GM23248 (cell line): ENCODE results near the gene LIFR. TPM values are rescaled to one million over a fixed set of nuclear protein-coding genes. Genes with fewer than 3 reads are reported as not detected.

Source experiments
- DNase-seq: peaks from one replicate; pipeline ENCODE4 v3.0.0-alpha.2; 2015
- H2AFZ ChIP-seq: fragments of 200-600 bp; sonication (generic); 2 replicates; pipeline ENCODE4 v1.6.1; 2016; ENCODE audit warnings: antibody characterized with exemption
- H3F3A ChIP-seq: fragments of 200-600 bp; sonication (generic); 2 replicates; pipeline ENCODE4 v1.6.1; 2016; ENCODE audit warnings: mild to moderate bottlenecking, antibody characterized with exemption, mixed run types; ENCODE audit not compliant: insufficient read depth
- H3K27ac ChIP-seq: fragments of 200-600 bp; sonication (generic); 2 replicates; pipeline ENCODE4 v1.5.1; 2016; ENCODE audit warnings: mild to moderate bottlenecking
- H3K27me3 ChIP-seq: fragments of 200-600 bp; sonication (generic); replicated peaks from 2 replicates; pipeline ENCODE4 v1.6.1; 2016; ENCODE audit warnings: mild to moderate bottlenecking; ENCODE audit not compliant: insufficient read depth
- H3K36me3 ChIP-seq: fragments of 200-600 bp; sonication (generic); 2 replicates; pipeline ENCODE4 v1.6.1; 2016; ENCODE audit warnings: low read depth, mild to moderate bottlenecking
- H3K4me1 ChIP-seq: fragments of 200-600 bp; sonication (generic); 2 replicates; pipeline ENCODE4 v1.6.1; 2016; ENCODE audit warnings: mild to moderate bottlenecking; ENCODE audit not compliant: insufficient read depth
- H3K4me2 ChIP-seq: fragments of 200-600 bp; sonication (generic); one replicate; pipeline ENCODE4 v1.6.1; 2016; ENCODE audit warnings: mild to moderate bottlenecking; ENCODE audit not compliant: unreplicated experiment
- H3K4me3 ChIP-seq: fragments of 200-600 bp; sonication (generic); 2 replicates; pipeline ENCODE4 v1.5.1; 2016; ENCODE audit warnings: mild to moderate bottlenecking
- H3K79me2 ChIP-seq: fragments of 200-600 bp; sonication (generic); 2 replicates; pipeline ENCODE4 v1.6.1; 2016; ENCODE audit warnings: mild to moderate bottlenecking; ENCODE audit not compliant: insufficient read depth
- H3K9ac ChIP-seq: fragments of 200-600 bp; sonication (generic); 2 replicates; pipeline ENCODE4 v1.6.1; 2016; ENCODE audit warnings: mild to moderate bottlenecking
- H3K9me2 ChIP-seq: fragments of 200-600 bp; sonication (generic); 2 replicates; pipeline ENCODE4 v1.6.1; 2016; ENCODE audit warnings: mixed run types, mild to moderate bottlenecking, moderate library complexity; ENCODE audit not compliant: insufficient read depth
- H3K9me3 ChIP-seq: fragments of 200-600 bp; sonication (generic); one replicate; pipeline ENCODE4 v1.6.1; 2017; ENCODE audit warnings: low read depth
- H4K20me1 ChIP-seq: fragments of 200-600 bp; sonication (generic); 2 replicates; pipeline ENCODE4 v1.6.0; 2016; ENCODE audit not compliant: insufficient read depth
- EZH2 ChIP-seq: fragments of 200-600 bp; sonication (generic); IDR thresholded peaks from 2 replicates; pipeline ENCODE4 v1.6.1; 2018; ENCODE audit warnings: antibody characterized with exemption, mild to moderate bottlenecking; ENCODE audit not compliant: insufficient read depth, poor library complexity, severe bottlenecking
- EZH2phosphoT487 ChIP-seq: fragments of 200-600 bp; sonication (generic); IDR thresholded peaks from 2 replicates; pipeline ENCODE4 v1.6.1; 2018; ENCODE audit warnings: antibody characterized with exemption, moderate library complexity, mild to moderate bottlenecking, low read depth; ENCODE audit not compliant: insufficient read depth
- WGBS, 2 experiments: methylation state at CpG; one replicate each; pipeline ENCODE4 v1.1.6; 2015 to 2017; ENCODE audit warnings: low lambda C conversion rate in 2 of 2, low coverage in 1 of 2; ENCODE audit errors: missing lambda C conversion rate in 2 of 2; 5-methylcytosine and 5-hydroxymethylcytosine counted together
- in situ Hi-C: fragments of 300-500 bp; cut with MboI; formaldehyde crosslinking; loops from 2 replicates; pipeline ENCODE4 v1.15.0; 2020
- polyA plus RNA-seq: library from polyadenylated mRNA; unstranded; fragments of >200 nt; fragmentation: Nextera tagmentation; extraction: Ambion mirVana; gene quantifications from 2 replicates; pipeline ENCODE4 v1.2.1, GENCODE V29; 2016
- total RNA-seq: library from RNA; depleted of rRNA; stranded (reverse); fragments of >200 nt; shearing (Covaris generic); gene quantifications from 2 replicates; pipeline ENCODE4 v1.2.3, GENCODE V29; 2014

LIFR gene
- total and polyA plus RNA-seq, 2 experiments from 2014 or later: 6.9 to 8.1 TPM

- Histone ChIP-seq H4K20me1 (no peaks in the 10 kb centered on the region), H3K4me2 (no peak overlapping the region), H3K9me2 (no peaks in the 10 kb centered on the region), H3F3A (peaks cover 17% of the 10 kb centered on the region), H2AFZ (no peak overlapping the region), H3K27ac (no peak overlapping the region), H3K79me2 (no peaks in the 10 kb centered on the region), H3K9ac (no peak overlapping the region), H3K9me3 (no peaks in the 10 kb centered on the region), H3K27me3 (no peaks in the 10 kb centered on the region), H3K4me1 (peaks cover 19% of the 10 kb centered on the region), H3K4me3 (no peak overlapping the region), H3K36me3 (no peaks in the 10 kb centered on the region)
- no peak for TF ChIP-seq EZH2
- TF ChIP-seq EZH2phosphoT487: no peak
- WGBS, 2 experiments: 90 to 100% methylated on average over 1 of the region's 1 CpG
- no peak for DNase-seq
- in situ Hi-C loops: loop anchor here (5.0 to 10.0 kb wide), 2 partner anchors 116 to 369 kb away; partner anchors contain the start of gene LIFR
Measured at GRCh38 chr5:38438757-38439156, 117.7 kb downstream of the LIFR start.

GRCh38 chr5:38434966-38435705 is 121.3 kb downstream of the LIFR start:
- H2AFZ ChIP-seq: no peak overlapping the region
- in situ Hi-C loops: loop anchor here (5.0 to 10.0 kb wide), 2 partner anchors 120 to 372 kb away; partner anchors contain the start of gene LIFR

GRCh38 chr5:38433160-38433861 is 123.1 kb downstream of the LIFR start:
- Histone ChIP-seq H3K9me3 (no peaks in the 10 kb centered on the region), H3K4me2 (no peak overlapping the region), H3K27ac (no peak overlapping the region), H3F3A (peaks cover 20% of the 10 kb centered on the region), H3K27me3 (no peaks in the 10 kb centered on the region), H2AFZ (no peak overlapping the region), H3K9ac (no peak overlapping the region), H3K36me3 (no peaks in the 10 kb centered on the region), H3K4me1 (peaks cover 20% of the 10 kb centered on the region), H4K20me1 (no peaks in the 10 kb centered on the region), H3K79me2 (no peaks in the 10 kb centered on the region), H3K4me3 (no peak overlapping the region), H3K9me2 (no peaks in the 10 kb centered on the region)
- peak; percentile 71 for DNase-seq
- in situ Hi-C loops: loop anchor here (10.0 kb wide), 1 partner anchor 121 kb away; the partner anchor contains the start of gene LIFR
- TF ChIP-seq EZH2phosphoT487 (peak; percentile 91; the same call in 1 of the 2 replicates), EZH2 (no peak)
- WGBS, 2 experiments: 63 to 72% methylated on average over 6 of the region's 6 CpGs

More at GRCh38 chr5:38434966-38435705, 121.3 kb downstream of the LIFR start:
- Histone ChIP-seq H3K27ac (no peak overlapping the region), H3K9me3 (no peaks in the 10 kb centered on the region), H4K20me1 (no peaks in the 10 kb centered on the region), H3K79me2 (no peaks in the 10 kb centered on the region), H3K36me3 (no peaks in the 10 kb centered on the region), H3K4me2 (peak overlapping the region; percentile 32), H3F3A (peaks cover 20% of the 10 kb centered on the region), H3K27me3 (no peaks in the 10 kb centered on the region), H3K9me2 (no peaks in the 10 kb centered on the region), H3K4me1 (peaks cover 20% of the 10 kb centered on the region), H3K9ac (no peak overlapping the region), H3K4me3 (no peak overlapping the region)
- TF ChIP-seq EZH2phosphoT487 (no peak), EZH2 (no peak)
- WGBS, 2 experiments: 29 to 32% methylated on average over 7 of the region's 7 CpGs
- peak; percentile 84 for DNase-seq

GRCh38 chr5:38431242-38431853 is 125.1 kb downstream of the LIFR start:
- Histone ChIP-seq H3K36me3 (no peaks in the 10 kb centered on the region), H3K9ac (no peak overlapping the region), H3K9me2 (no peaks in the 10 kb centered on the region), H4K20me1 (no peaks in the 10 kb centered on the region), H3K9me3 (no peaks in the 10 kb centered on the region), H3K4me1 (peaks cover 20% of the 10 kb centered on the region), H2AFZ (no peak overlapping the region), H3K4me2 (no peak overlapping the region), H3K4me3 (no peak overlapping the region), H3K27me3 (no peaks in the 10 kb centered on the region), H3F3A (peaks cover 20% of the 10 kb centered on the region), H3K27ac (no peak overlapping the region), H3K79me2 (no peaks in the 10 kb centered on the region)
- 100% methylated on average over 1 of the region's 1 CpG for WGBS, 2 experiments
- TF ChIP-seq EZH2: no peak
- no peak for TF ChIP-seq EZH2phosphoT487
- no peak for DNase-seq
- in situ Hi-C loops: loop anchor here (10.0 kb wide), 1 partner anchor 123 kb away; the partner anchor contains the start of gene LIFR
